K562 (cell line): ENCODE results near the gene ZMYND8. TPM values are rescaled to one million over a fixed set of nuclear protein-coding genes. Genes with fewer than 3 reads are reported as not detected.

Source experiments
- CBFA2T2 ChIP-seq: fragments of 450-650 bp; conservative IDR thresholded peaks from 2 replicates; pipeline ENCODE4 v1.6.1; 2017; ENCODE audit warnings: mild to moderate bottlenecking
- CREB3 ChIP-seq: fragments of 450-650 bp; conservative IDR thresholded peaks from 2 replicates; pipeline ENCODE4 v1.6.1; 2016; ENCODE audit warnings: missing genetic modification characterization, low read depth, mild to moderate bottlenecking, missing compliant biosample characterization, moderate library complexity
- DNMT1 ChIP-seq: fragments of 450-650 bp; IDR thresholded peaks from 2 replicates; pipeline ENCODE4 v1.6.1; 2016; ENCODE audit warnings: antibody characterized with exemption, mild to moderate bottlenecking
- E2F4 ChIP-seq: sonication (generic); formaldehyde crosslinking; IDR thresholded peaks from 2 replicates; pipeline ENCODE4 v1.8.0; 2022; ENCODE audit warnings: mild to moderate bottlenecking, low read depth, missing genetic modification reagents
- E2F5 ChIP-seq: sonication (generic); formaldehyde crosslinking; IDR thresholded peaks from 2 replicates; pipeline ENCODE4 v1.8.0; 2022; ENCODE audit warnings: mild to moderate bottlenecking, missing genetic modification reagents
- ELK3 ChIP-seq: fragments of 450-650 bp; formaldehyde crosslinking; IDR thresholded peaks from 2 replicates; pipeline ENCODE4 v1.4.0; 2020; ENCODE audit warnings: mild to moderate bottlenecking
- FOXO4 ChIP-seq: fragments of 450-650 bp; formaldehyde crosslinking; IDR thresholded peaks from 2 replicates; pipeline ENCODE4 v1.4.0; 2020; ENCODE audit warnings: mild to moderate bottlenecking, moderate library complexity
- MEF2D ChIP-seq: conservative IDR thresholded peaks from 2 replicates; pipeline ENCODE4 v1.6.1; 2016; ENCODE audit warnings: low read depth, missing genetic modification characterization, missing compliant biosample characterization
- NR4A1 ChIP-seq, 2 experiments: fragments of 250-450 bp in 1 of 2; fragments of 450-650 bp in 1 of 2; sonication (Bioruptor Pico) in 1 of 2; IDR thresholded peaks; 2 replicates each; pipeline versions ENCODE4 v1.4.0 to v1.6.1; 2016 to 2020; ENCODE audit warnings: mild to moderate bottlenecking in 2 of 2, missing compliant biosample characterization in 1 of 2, missing genetic modification characterization in 1 of 2, moderate library complexity in 1 of 2
- STAT5B ChIP-seq: fragments of 250-450 bp; sonication (Bioruptor Pico); IDR thresholded peaks from 2 replicates; pipeline ENCODE4 v1.8.0; 2021; ENCODE audit warnings: mild to moderate bottlenecking, inconsistent platforms
- ZBTB7A ChIP-seq: IDR thresholded peaks from 2 replicates; pipeline ENCODE4 v1.6.1; 2011; ENCODE audit warnings: low read depth, mild to moderate bottlenecking, low read length, moderate library complexity, borderline replicate concordance; ENCODE audit not compliant: control insufficient read depth
- polyA plus RNA-seq, 8 experiments: library from polyadenylated mRNA; depleted of rRNA in 4 of 8; stranded (reverse) in 5 of 8; unstranded in 3 of 8; fragments of >200 nt; fragmentation: Nextera tagmentation in 2 of 8; fragmentation: Illumina TruSeq in 1 of 8; extraction: Ambion mirVana in 2 of 8; extraction: Trizol in 1 of 8; gene quantifications; 2 replicates each; pipeline versions ENCODE4 v1.2.1 to v1.2.3, GENCODE V29; 2011 to 2014; ENCODE audit warnings: inconsistent platforms in 1 of 8, missing spikeins in 1 of 8
- total RNA-seq, 7 experiments: library from RNA; depleted of rRNA in 6 of 7; stranded (reverse); fragments of >200 nt in 6 of 7; fragmentation: Illumina TruSeq in 2 of 7; extraction: Trizol in 2 of 7; gene quantifications; 2 replicates each; pipeline versions ENCODE4 v1.2.1 to v1.2.3, GENCODE V29; 2011 to 2021; ENCODE audit warnings: low replicate concordance in 1 of 7
- TF ChIP-seq, protein P1 (sequence below): fragments of 450-650 bp; formaldehyde crosslinking; IDR thresholded peaks from 2 replicates; pipeline ENCODE4 v1.4.0; 2020; ENCODE audit warnings: mild to moderate bottlenecking, mixed read lengths
- TF ChIP-seq, protein P2 (sequence below): fragments of 250-450 bp; sonication (Bioruptor Pico); IDR thresholded peaks from 2 replicates; pipeline ENCODE4 v1.8.0; 2022; ENCODE audit warnings: inconsistent platforms

The ZMYND8 gene
- total and polyA plus RNA-seq, 9 of the 15 experiments (the other 6 are each of a cell fraction or from before 2014, with no cell fraction given), result 31.8 to 148 (median 71.9) TPM

GRCh38 chr20:47253872-47254271 lies 102.6 kb downstream of the ZMYND8 start (continued):
- no peak for TF ChIP-seq E2F5
- TF ChIP-seq ZBTB7A, result no peak
- no peak for TF ChIP-seq CREB3
- TF ChIP-seq, protein P1, sequence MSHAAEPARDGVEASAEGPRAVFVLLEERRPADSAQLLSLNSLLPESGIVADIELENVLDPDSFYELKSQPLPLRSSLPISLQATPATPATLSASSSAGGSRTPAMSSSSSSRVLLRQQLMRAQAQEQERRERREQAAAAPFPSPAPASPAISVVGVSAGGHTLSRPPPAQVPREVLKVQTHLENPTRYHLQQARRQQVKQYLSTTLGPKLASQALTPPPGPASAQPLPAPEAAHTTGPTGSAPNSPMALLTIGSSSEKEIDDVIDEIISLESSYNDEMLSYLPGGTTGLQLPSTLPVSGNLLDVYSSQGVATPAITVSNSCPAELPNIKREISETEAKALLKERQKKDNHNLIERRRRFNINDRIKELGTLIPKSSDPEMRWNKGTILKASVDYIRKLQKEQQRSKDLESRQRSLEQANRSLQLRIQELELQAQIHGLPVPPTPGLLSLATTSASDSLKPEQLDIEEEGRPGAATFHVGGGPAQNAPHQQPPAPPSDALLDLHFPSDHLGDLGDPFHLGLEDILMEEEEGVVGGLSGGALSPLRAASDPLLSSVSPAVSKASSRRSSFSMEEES (CRISPR knock-in tag), result no peak
- TF ChIP-seq ELK3 (CRISPR knock-in tag), result no peak
- no peak for TF ChIP-seq NR4A1 (CRISPR knock-in tag; IDR thresholded peaks at IDR 0.05)
- TF ChIP-seq NR4A1 (tag; IDR thresholded peaks at IDR 0.05), result no peak
- TF ChIP-seq CBFA2T2, result peak; percentile 49; the same call in 1 of the 2 replicates
- TF ChIP-seq MEF2D, result peak; percentile 96
- TF ChIP-seq FOXO4 (CRISPR knock-in tag), result no peak
- TF ChIP-seq E2F4 (CRISPR knock-in tag), result no peak
- TF ChIP-seq STAT5B (CRISPR knock-in tag), result no peak
- TF ChIP-seq, protein P2, sequence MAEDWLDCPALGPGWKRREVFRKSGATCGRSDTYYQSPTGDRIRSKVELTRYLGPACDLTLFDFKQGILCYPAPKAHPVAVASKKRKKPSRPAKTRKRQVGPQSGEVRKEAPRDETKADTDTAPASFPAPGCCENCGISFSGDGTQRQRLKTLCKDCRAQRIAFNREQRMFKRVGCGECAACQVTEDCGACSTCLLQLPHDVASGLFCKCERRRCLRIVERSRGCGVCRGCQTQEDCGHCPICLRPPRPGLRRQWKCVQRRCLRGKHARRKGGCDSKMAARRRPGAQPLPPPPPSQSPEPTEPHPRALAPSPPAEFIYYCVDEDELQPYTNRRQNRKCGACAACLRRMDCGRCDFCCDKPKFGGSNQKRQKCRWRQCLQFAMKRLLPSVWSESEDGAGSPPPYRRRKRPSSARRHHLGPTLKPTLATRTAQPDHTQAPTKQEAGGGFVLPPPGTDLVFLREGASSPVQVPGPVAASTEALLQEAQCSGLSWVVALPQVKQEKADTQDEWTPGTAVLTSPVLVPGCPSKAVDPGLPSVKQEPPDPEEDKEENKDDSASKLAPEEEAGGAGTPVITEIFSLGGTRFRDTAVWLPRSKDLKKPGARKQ, result no peak
- no peak for TF ChIP-seq DNMT1
